ENCODE results near the gene SHFL.

Gene SHFL

DNA sequence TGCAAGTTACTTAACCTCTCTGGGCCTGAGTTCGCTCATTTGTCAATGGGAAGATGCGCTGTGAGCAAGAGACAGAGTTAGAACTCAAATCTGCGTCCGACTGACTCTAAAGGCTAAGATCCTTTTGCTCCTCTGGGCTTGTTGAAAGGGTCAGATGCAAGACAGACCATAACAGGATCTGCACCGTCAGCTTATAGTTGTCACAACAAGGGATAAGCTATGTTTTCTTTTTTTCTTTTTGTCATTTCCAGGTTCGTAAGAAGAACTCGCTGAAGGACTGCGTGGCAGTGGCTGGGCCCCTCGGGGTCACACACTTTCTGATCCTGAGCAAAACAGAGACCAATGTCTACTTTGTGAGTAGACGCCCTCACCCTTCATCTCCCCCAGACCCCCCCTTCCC lies 21.1 kb downstream of the SHFL start:
- no peaks in the 10 kb centered on the region for H3K27me3 ChIP-seq (ENCODE audit: insufficient read depth, low read depth, severe bottlenecking)
- peaks cover 44% of the 10 kb centered on the region for H3K36me3 ChIP-seq
- H3K27ac ChIP-seq, result peak overlapping the region; percentile 85; the same call in 1 of the 2 replicates
- H3K9me3 ChIP-seq (ENCODE audit: severe bottlenecking), result no peaks in the 10 kb centered on the region
- DNase-seq, result no peak
- H3K4me3 ChIP-seq (ENCODE audit: low read depth, low read length), result peak overlapping the region; percentile 88
- TF ChIP-seq, protein P1, sequence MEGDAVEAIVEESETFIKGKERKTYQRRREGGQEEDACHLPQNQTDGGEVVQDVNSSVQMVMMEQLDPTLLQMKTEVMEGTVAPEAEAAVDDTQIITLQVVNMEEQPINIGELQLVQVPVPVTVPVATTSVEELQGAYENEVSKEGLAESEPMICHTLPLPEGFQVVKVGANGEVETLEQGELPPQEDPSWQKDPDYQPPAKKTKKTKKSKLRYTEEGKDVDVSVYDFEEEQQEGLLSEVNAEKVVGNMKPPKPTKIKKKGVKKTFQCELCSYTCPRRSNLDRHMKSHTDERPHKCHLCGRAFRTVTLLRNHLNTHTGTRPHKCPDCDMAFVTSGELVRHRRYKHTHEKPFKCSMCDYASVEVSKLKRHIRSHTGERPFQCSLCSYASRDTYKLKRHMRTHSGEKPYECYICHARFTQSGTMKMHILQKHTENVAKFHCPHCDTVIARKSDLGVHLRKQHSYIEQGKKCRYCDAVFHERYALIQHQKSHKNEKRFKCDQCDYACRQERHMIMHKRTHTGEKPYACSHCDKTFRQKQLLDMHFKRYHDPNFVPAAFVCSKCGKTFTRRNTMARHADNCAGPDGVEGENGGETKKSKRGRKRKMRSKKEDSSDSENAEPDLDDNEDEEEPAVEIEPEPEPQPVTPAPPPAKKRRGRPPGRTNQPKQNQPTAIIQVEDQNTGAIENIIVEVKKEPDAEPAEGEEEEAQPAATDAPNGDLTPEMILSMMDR (IDR thresholded peaks at IDR 0.05; ENCODE audit: low read depth, low read length), result no peak

DNA sequence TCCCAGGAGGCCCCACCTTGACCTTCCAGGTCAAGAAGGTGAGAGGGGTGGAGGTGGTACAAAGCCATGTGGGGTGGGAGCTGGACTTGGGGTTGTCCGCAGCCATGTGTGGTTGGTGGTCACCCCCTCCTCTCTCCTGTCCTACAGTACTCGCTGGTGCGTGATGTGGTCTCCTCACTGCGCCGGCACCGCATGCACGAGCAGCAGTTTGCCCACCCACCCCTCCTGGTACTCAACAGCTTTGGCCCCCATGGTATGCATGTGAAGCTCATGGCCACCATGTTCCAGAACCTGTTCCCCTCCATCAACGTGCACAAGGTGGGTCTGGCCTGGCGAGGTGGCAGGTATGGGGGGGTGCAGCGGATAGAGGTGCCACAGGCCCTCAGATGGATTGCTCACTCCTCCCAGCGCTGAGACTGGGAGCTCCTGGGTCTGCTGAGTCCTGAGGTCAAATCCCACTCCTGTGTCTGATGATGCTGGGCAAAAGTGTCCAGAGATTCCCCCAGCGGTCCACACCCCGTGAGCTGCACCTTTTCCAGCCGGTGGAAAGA lies 21.8 kb downstream of the SHFL start:
- H3K4me3 ChIP-seq (ENCODE audit: low read depth, low read length), result no peak overlapping the region
- TF ChIP-seq, protein P1 (IDR thresholded peaks at IDR 0.05; ENCODE audit: low read depth, low read length), result no peak
- no peaks in the 10 kb centered on the region for H3K9me3 ChIP-seq (ENCODE audit: severe bottlenecking)
- no peak for DNase-seq
- no peaks in the 10 kb centered on the region for H3K27me3 ChIP-seq (ENCODE audit: insufficient read depth, low read depth, severe bottlenecking)
- H3K27ac ChIP-seq, result no peak overlapping the region
- peaks cover 44% of the 10 kb centered on the region for H3K36me3 ChIP-seq

DNA sequence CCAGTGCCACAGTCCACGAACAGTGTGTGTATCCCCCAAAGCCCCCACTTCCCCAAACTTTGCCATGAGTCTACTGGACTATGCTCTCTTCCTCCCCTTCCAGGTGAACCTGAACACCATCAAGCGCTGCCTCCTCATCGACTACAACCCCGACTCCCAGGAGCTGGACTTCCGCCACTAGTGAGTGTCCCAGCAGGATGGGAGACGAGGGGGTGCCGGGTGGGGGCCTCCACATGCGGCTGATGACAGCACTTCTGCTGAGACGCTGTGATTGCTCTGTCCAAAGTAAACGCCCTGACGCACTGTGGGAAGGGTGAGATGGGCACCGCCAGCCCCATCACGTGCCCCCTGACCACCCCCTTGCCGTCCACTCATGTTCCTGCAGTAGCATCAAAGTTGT lies 23.4 kb downstream of the SHFL start:
- Histone ChIP-seq H3K4me3 (ENCODE audit: low read depth, low read length) (no peak overlapping the region), H3K36me3 (peaks cover 52% of the 10 kb centered on the region)

DNA sequence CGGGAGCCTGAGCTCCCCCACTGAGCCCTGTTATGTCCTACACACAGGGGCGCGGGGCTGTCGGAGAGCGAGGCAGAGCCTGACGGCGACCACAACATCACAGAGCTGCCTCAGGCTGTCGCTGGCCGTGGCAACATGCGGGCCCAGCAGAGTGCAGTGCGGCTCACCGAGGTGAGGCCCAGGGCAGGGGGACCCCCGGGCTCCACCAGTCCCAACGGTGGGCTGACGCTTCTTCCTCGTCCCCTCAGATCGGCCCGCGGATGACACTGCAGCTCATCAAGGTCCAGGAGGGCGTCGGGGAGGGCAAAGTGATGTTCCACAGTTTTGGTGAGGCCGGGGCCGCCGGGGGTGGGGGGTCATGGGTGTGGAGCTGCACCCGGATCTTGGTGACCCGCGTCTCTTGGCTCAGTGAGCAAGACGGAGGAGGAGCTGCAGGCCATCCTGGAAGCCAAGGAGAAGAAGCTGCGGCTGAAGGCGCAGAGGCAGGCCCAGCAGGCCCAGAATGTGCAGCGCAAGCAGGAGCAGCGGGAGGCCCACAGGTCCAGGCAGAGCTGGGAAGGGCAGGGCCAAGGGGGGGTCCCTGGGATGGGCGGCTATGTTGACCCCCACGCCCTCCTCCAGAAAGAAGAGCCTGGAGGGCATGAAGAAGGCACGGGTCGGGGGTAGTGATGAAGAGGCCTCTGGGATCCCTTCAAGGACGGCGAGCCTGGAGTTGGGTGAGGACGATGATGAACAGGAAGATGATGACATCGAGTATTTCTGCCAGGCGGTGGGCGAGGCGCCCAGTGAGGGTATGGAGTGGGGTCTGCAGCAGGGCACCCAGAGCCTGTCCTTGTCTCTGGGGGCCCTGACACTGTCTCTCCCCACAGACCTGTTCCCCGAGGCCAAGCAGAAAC lies 24.2 kb downstream of the SHFL start:
- H3K9me3 ChIP-seq (ENCODE audit: severe bottlenecking), result no peaks in the 10 kb centered on the region
- TF ChIP-seq, protein P1 (IDR thresholded peaks at IDR 0.05; ENCODE audit: low read depth, low read length), result no peak
- no peak overlapping the region for H3K4me3 ChIP-seq (ENCODE audit: low read depth, low read length)
- DNase-seq, result no peak
- H3K36me3 ChIP-seq, result peaks cover 58% of the 10 kb centered on the region
- no peak overlapping the region for H3K27ac ChIP-seq
- no peaks in the 10 kb centered on the region for H3K27me3 ChIP-seq (ENCODE audit: insufficient read depth, low read depth, severe bottlenecking)

More for the DNA sequence above, 23.4 kb downstream of the SHFL start:
- no peak overlapping the region for H3K27ac ChIP-seq
- no peaks in the 10 kb centered on the region for H3K27me3 ChIP-seq (ENCODE audit: insufficient read depth, low read depth, severe bottlenecking)
- TF ChIP-seq, protein P1 (IDR thresholded peaks at IDR 0.05; ENCODE audit: low read depth, low read length), result no peak
- no peak for DNase-seq
- H3K9me3 ChIP-seq (ENCODE audit: severe bottlenecking), result no peaks in the 10 kb centered on the region

DNA sequence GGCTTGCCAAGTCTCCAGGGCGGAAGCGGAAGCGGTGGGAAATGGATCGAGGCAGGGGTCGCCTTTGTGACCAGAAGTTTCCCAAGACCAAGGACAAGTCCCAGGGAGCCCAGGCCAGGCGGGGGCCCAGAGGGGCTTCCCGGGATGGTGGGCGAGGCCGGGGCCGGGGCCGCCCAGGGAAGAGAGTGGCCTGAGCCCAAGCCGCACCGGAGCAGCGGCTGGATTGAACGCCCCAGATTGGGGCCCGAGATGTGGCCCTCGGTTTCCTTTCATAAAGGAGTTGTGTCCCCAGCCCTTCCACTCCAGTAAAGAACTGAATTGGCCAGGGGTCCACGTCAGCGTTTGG lies 24.8 kb downstream of the SHFL start:
- H3K9me3 ChIP-seq (ENCODE audit: severe bottlenecking), result no peaks in the 10 kb centered on the region
- DNase-seq, result no peak
- H3K27ac ChIP-seq, result no peak overlapping the region
- no peak overlapping the region for H3K4me3 ChIP-seq (ENCODE audit: low read depth, low read length)
- no peaks in the 10 kb centered on the region for H3K27me3 ChIP-seq (ENCODE audit: insufficient read depth, low read depth, severe bottlenecking)
- H3K36me3 ChIP-seq, result peaks cover 64% of the 10 kb centered on the region
- TF ChIP-seq, protein P1 (IDR thresholded peaks at IDR 0.05; ENCODE audit: low read depth, low read length), result no peak

Measured in WERI-Rb-1 (cell line).